Type B pancreatic cell (in vitro differentiated cells): Measurements from ENCODE around the gene USP37. TPM values are rescaled to one million over a fixed set of nuclear protein-coding genes. Genes with fewer than 3 reads are reported as not detected.

Experiments used
- DNase-seq: peaks from one replicate; pipeline ENCODE4 v3.0.0; 2021; ENCODE audit warnings: mixed read lengths; ENCODE audit not compliant: unreplicated experiment; ENCODE audit errors: extremely low spot score
- H3K27ac Mint-ChIP-seq: 2 replicates; pipeline ENCODE4 v1.8.0; 2021; ENCODE audit warnings: mild to moderate bottlenecking, mixed read lengths
- H3K27me3 Mint-ChIP-seq: 2 replicates; pipeline ENCODE4 v1.8.0; 2021; ENCODE audit warnings: mixed read lengths
- H3K36me3 Mint-ChIP-seq: 2 replicates; pipeline ENCODE4 v1.8.0; 2021; ENCODE audit warnings: mixed read lengths
- H3K4me1 Mint-ChIP-seq: one replicate; pipeline ENCODE4 v1.8.0; 2021; ENCODE audit warnings: mixed read lengths; ENCODE audit not compliant: unreplicated experiment
- H3K4me3 Mint-ChIP-seq: 2 replicates; pipeline ENCODE4 v1.8.0; 2021; ENCODE audit warnings: mild to moderate bottlenecking, mixed read lengths
- H3K9me3 Mint-ChIP-seq: 2 replicates; pipeline ENCODE4 v1.8.0; 2021; ENCODE audit warnings: mixed read lengths
- total RNA-seq: library from RNA; stranded (reverse); gene quantifications from 2 replicates; pipeline ENCODE4 v1.2.1, GENCODE V29; 2021; ENCODE audit warnings: low replicate concordance
- TF ChIP-seq, protein P1 (sequence below): fragments of 200-600 bp; sonication (generic); conservative IDR thresholded peaks from 2 replicates; pipeline ENCODE4 v1.5.0; 2021; ENCODE audit warnings: antibody characterized with exemption, mild to moderate bottlenecking

Gene USP37
- total RNA-seq, 1 donor from 2014 or later = 22.9 TPM

DNA sequence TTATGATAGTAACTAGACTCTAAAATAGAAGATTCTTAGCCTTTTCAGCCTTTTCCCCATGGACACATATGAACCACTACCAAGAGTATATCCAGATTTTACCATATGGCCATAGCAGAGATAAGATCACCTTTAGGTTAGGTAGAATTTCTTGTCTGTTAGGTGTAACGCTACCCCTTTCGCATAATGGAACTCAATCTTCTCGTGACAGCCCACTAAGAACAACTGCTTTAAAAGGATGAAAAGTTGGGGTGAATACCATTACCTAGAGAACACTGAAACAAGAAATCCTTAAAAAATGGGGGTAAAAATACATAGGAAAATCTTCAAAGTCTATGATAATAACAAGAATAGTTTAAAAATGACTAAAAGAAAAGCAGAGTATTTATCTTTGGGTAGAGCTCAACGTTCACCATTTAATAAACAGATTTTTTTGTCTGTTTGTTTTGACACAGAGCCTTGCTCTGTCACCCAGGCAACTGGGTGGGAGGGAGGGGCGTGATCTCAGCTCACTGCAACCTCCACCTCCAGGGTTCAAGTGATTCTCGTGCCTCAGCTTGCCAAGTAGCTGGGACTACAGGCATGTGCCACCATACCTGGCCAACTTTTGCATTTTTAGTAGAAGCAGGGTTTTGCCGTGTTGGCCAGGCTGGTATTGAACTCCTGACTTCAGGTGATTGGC, 82.0 kb downstream of the USP37 start:
- Mint-ChIP-seq H3K4me1 (no peaks in the 10 kb centered on the region), H3K9me3 (no peaks in the 10 kb centered on the region), H3K27me3 (no peaks in the 10 kb centered on the region), H3K27ac (no peak overlapping the region), H3K4me3 (no peak overlapping the region), H3K36me3 (peaks cover 25% of the 10 kb centered on the region)
- TF ChIP-seq, protein P1, sequence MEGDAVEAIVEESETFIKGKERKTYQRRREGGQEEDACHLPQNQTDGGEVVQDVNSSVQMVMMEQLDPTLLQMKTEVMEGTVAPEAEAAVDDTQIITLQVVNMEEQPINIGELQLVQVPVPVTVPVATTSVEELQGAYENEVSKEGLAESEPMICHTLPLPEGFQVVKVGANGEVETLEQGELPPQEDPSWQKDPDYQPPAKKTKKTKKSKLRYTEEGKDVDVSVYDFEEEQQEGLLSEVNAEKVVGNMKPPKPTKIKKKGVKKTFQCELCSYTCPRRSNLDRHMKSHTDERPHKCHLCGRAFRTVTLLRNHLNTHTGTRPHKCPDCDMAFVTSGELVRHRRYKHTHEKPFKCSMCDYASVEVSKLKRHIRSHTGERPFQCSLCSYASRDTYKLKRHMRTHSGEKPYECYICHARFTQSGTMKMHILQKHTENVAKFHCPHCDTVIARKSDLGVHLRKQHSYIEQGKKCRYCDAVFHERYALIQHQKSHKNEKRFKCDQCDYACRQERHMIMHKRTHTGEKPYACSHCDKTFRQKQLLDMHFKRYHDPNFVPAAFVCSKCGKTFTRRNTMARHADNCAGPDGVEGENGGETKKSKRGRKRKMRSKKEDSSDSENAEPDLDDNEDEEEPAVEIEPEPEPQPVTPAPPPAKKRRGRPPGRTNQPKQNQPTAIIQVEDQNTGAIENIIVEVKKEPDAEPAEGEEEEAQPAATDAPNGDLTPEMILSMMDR = no peak
- no peak for DNase-seq

DNA sequence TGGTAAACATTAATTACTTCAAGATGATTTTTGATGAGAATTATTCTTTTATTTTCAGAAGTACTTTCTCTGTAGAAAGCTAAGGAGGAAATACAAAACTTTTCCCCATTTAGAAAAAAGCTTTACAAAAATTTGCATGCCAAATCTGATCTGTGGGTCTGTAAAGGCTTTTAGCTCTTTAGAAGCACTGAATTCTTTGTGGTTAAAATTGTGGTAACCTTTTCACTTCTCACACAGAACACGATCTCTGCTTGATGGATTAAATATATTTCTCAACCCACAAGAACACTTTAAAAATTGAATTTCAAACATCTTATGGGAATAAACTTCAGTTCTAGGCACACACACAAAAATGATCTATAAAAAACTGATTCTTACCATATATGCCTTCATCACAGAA, 85.5 kb downstream of the USP37 start:
- no peaks in the 10 kb centered on the region for H3K9me3 Mint-ChIP-seq
- H3K27ac Mint-ChIP-seq = no peak overlapping the region
- no peak for DNase-seq
- H3K4me3 Mint-ChIP-seq = no peak overlapping the region
- H3K36me3 Mint-ChIP-seq = peaks cover 18% of the 10 kb centered on the region
- TF ChIP-seq, protein P1 = no peak
- H3K4me1 Mint-ChIP-seq = no peaks in the 10 kb centered on the region
- no peaks in the 10 kb centered on the region for H3K27me3 Mint-ChIP-seq

DNA sequence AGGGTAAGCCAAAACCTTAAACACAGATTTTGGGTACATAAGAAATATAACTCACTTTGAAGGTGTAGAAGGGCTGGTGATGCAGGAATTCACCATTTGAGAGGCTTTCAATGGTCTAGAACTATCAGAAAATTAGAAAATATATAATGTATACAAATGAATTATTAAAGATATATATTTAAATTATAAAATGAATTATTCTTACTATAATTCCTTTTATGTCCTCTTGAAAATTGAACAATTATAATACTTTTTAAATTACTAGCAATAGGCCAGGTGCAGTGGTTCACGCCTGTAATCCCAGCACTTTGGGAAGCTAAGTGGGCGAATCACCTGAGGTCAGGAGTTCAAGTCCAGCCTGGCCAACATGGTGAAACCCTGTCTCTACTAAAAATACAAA, 88.6 kb downstream of the USP37 start:
- Mint-ChIP-seq H3K27ac (no peak overlapping the region), H3K36me3 (peaks cover 13% of the 10 kb centered on the region), H3K27me3 (no peaks in the 10 kb centered on the region), H3K9me3 (no peaks in the 10 kb centered on the region), H3K4me3 (no peak overlapping the region), H3K4me1 (no peaks in the 10 kb centered on the region)
- no peak for DNase-seq
- TF ChIP-seq, protein P1 = no peak

DNA sequence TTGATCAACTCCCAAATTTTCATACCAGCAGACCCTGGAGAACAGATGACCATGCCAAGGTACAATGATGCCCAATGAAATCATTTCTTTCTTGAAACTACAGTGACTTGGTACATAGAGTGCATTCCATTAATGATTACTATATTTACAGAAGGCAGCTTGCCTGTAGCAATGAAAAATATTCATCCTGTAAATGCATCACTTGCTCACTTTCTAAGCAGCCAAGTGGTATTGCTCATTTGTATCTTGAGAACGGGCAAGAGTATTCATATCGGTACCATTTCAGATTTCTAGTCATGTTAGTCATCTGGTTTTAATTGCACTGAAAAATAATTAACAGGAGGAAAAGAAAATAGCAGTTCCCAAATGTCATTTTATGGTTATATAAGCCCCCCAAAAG, 89.6 kb downstream of the USP37 start:
- H3K36me3 Mint-ChIP-seq = peaks cover 13% of the 10 kb centered on the region
- DNase-seq = no peak
- no peaks in the 10 kb centered on the region for H3K9me3 Mint-ChIP-seq
- H3K27me3 Mint-ChIP-seq = no peaks in the 10 kb centered on the region
- H3K27ac Mint-ChIP-seq = no peak overlapping the region
- no peaks in the 10 kb centered on the region for H3K4me1 Mint-ChIP-seq
- TF ChIP-seq, protein P1 = no peak
- no peak overlapping the region for H3K4me3 Mint-ChIP-seq

DNA sequence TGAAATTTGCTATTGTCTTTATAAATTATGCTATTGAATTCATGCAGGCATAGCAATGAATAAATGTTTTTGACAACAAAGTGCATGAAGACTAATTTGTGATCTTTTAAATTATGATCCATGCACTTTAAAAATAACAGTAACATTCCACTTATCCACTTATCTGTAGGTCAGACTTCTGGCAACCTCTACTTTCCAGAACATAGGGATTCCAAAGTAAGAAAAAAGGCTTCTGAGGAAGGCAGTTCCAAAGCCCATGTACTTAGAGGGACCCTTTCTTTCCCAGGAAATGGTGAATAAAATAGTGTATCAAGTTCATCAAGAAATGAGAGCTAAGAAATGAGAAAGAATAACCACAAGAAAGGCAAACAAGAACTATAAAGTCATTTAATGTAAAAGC, 90.9 kb downstream of the USP37 start:
- Mint-ChIP-seq H3K27me3 (no peaks in the 10 kb centered on the region), H3K4me1 (no peaks in the 10 kb centered on the region), H3K4me3 (no peak overlapping the region), H3K27ac (no peak overlapping the region), H3K9me3 (no peaks in the 10 kb centered on the region), H3K36me3 (peaks cover 10% of the 10 kb centered on the region)
- TF ChIP-seq, protein P1 = no peak
- DNase-seq = no peak
